ENCODE measurements around the gene MEX3A. TPM values are rescaled to one million over a fixed set of nuclear protein-coding genes. Genes with fewer than 3 reads are reported as not detected.
A peak's percentile ranks its signal among the peaks of the same experiment; 100 is the strongest.

The MEX3A gene
- total RNA-seq, 4 donors from 2014 or later: 0.15 to 1.4 (median 0.65) TPM

DNA sequence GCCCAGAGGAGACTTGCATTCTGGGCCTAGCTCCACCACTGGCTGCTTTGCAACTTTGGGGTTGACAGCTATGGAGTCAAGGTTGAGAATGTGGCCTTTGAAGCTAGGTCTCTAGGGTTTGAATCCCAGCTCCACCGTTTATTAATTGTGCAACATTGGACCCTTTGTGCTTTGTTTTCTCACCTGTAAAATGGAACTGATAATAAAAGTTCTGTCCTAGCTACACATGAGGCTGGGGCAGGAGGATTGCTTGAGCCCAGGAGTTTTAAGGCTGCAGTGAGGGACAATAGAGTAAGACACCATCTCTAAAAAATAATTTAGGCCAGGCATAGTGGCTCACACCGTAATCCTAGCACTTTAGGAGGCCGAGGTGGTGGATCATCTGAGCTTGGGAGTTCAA is 17.0 kb upstream of the MEX3A start:
- peaks cover 55 to 77% (median 76%) of the 10 kb centered on the region in 3 donors for H3K4me1 ChIP-seq
- intact Hi-C loops (cut with DNase I): no loop called here

DNA sequence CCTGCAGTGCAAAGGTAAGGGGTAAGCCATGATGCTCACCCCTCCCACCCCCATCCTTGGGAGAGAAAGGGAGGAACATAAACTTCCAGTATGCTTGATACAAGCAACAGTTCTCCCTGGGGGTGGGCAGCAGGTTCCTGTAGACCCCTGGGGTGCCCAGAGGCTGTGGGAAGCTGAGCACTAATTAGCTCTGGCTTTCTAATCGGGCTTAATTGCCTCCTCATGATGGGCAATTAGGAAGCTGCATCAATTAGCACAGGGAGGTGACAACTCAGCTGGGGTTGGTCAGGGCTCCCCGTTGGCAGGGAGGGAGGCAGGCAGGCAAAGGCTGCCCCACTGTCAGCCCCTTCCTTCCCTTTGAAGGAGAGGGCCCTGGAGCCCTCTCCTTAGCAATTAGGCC is 16.5 kb upstream of the MEX3A start:
- whole genome bisulfite sequencing, 2 donors: 59% methylated on average over 2 of the region's 2 CpGs; no CpG with 5 or more reads in 1 of the 2 donors
- Histone ChIP-seq H3K9me3 (no peaks in the 10 kb centered on the region), H3K4me1 (peaks cover 50 to 72% (median 71%) of the 10 kb centered on the region in 3 donors), H3K4me3 (no peak overlapping the region), H3K27me3 (no peaks in the 10 kb centered on the region), H3K27ac (peak overlapping the region in 3 of 4 donors; percentile 25 to 42 (median 38)), H3K36me3 (no peaks in the 10 kb centered on the region)
- no peak for TF ChIP-seq POLR2A (IDR thresholded peaks at IDR 0.05)
- TF ChIP-seq CTCF (IDR thresholded peaks at IDR 0.05): no peak
- intact Hi-C loops (cut with DNase I): no loop called here
- DNase-seq: no peak

More for the DNA sequence above, 17.0 kb upstream of the MEX3A start:
- DNase-seq: no peak
- H3K4me3 ChIP-seq: no peak overlapping the region
- 76 to 92% methylated on average over 3 of the region's 3 CpGs for WGBS, 2 donors
- H3K27ac ChIP-seq: peak overlapping the region in 2 of 4 donors; percentile 25 to 38
- no peaks in the 10 kb centered on the region for H3K9me3 ChIP-seq
- no peak for TF ChIP-seq CTCF (IDR thresholded peaks at IDR 0.05)
- no peak for TF ChIP-seq POLR2A (IDR thresholded peaks at IDR 0.05)
- no peaks in the 10 kb centered on the region for H3K27me3 ChIP-seq
- H3K36me3 ChIP-seq: no peaks in the 10 kb centered on the region

GRCh38 chr1:156097499-156098178 is 15.4 kb upstream of the MEX3A start:
- no peak for DNase-seq
- no peak overlapping the region for H3K4me3 ChIP-seq
- H3K27ac ChIP-seq: peak overlapping the region; percentile 67 to 92 (median 78)
- whole genome bisulfite sequencing, 2 donors: 52 to 75% methylated on average over 3 to 9 of the region's 9 CpGs
- no peaks in the 10 kb centered on the region for H3K27me3 ChIP-seq
- intact Hi-C loops (cut with DNase I): loop anchor here (2.0 kb wide), 1 partner anchor 31 kb away; no protein-coding TSS in a partner anchor
- H3K9me3 ChIP-seq: no peaks in the 10 kb centered on the region
- no peaks in the 10 kb centered on the region for H3K36me3 ChIP-seq
- H3K4me1 ChIP-seq: peaks cover 39 to 60% (median 60%) of the 10 kb centered on the region in 3 donors
- TF ChIP-seq CTCF (IDR thresholded peaks at IDR 0.05) (no peak), POLR2A (IDR thresholded peaks at IDR 0.05) (no peak)

DNA sequence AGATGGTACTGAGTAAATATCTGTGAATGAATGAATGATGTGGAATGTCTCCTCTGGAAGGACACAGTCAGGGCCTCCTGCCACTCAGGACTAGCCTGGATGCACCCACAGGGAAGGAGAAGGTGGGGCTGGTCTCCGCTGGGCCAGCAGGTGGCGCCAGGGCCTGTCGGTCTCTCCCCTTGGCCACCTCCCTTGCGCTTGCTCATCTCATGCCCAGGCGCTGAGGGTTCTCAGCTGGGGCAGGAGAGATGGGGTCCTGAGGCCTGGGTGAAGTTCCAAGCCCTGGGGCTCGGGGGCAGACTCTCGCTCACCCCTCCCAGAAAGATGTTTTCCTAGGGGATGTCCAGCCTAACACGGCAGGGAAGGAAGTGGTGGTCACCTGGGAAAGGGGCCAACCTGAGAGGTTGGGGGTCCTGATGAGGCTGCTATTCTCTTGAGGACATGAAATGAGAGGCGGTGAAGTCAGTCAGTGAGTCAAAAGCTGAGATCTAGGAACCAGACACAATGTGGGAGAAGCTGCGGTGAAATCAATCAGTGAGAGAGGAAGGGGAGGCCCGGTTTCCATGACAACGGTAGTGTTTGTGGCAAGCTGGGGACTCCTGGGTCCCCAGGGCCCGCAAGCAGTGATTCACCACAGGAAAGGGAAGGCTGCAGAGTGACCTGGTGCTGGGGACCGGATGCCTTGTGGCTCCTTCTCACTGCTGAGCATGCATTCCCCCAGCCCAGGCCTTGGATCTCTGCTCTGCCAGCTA is 14.6 kb upstream of the MEX3A start:
- TF ChIP-seq CTCF (IDR thresholded peaks at IDR 0.05): peak; percentile 76 to 98 (median 96)
- no peak for TF ChIP-seq POLR2A (IDR thresholded peaks at IDR 0.05)
- no peaks in the 10 kb centered on the region for H3K36me3 ChIP-seq
- H3K4me1 ChIP-seq: peaks cover 31 to 52% (median 51%) of the 10 kb centered on the region in 3 donors
- no peaks in the 10 kb centered on the region for H3K9me3 ChIP-seq
- H3K4me3 ChIP-seq: peak overlapping the region in 1 of 4 donors; percentile 42
- peak; percentile 59 for DNase-seq
- WGBS, 2 donors: 13 to 19% methylated on average over 6 to 10 of the region's 14 CpGs
- intact Hi-C loops (cut with DNase I): loop anchor here (2.0 kb wide), 1 partner anchor 32 kb away; no protein-coding TSS in a partner anchor
- H3K27ac ChIP-seq: peak overlapping the region; percentile 67 to 92 (median 78)
- H3K27me3 ChIP-seq: no peaks in the 10 kb centered on the region

Data from esophagus squamous epithelium (tissue), 5 donors.